Transverse colon (tissue), 4 donors: Measurements from ENCODE around the gene UMODL1. TPM values are rescaled to one million over a fixed set of nuclear protein-coding genes. Genes with fewer than 3 reads are reported as not detected.

Experiments
- DNase-seq: peaks from one replicate; pipeline ENCODE4 v3.0.0-alpha.2; 2019
- H3K27ac ChIP-seq, 4 donors: fragments of 200-600 bp; sonication (generic); 2 replicates each; pipeline ENCODE4 v1.5.1; 2016 to 2018; ENCODE audit warnings: inconsistent platforms in 4 of 4
- H3K27me3 ChIP-seq: fragments of 200-600 bp; sonication (generic); 2 replicates; pipeline ENCODE4 v1.5.1; 2017; ENCODE audit warnings: inconsistent platforms
- H3K36me3 ChIP-seq, 4 donors: fragments of 200-600 bp; sonication (generic); 2 replicates each; pipeline ENCODE4 v1.5.1; 2017 to 2019; ENCODE audit warnings: inconsistent platforms in 4 of 4
- H3K4me1 ChIP-seq, 4 donors: fragments of 200-600 bp; sonication (generic); 2 replicates each; pipeline ENCODE4 v1.5.1; 2017 to 2020; ENCODE audit warnings: inconsistent platforms in 4 of 4
- H3K4me3 ChIP-seq, 4 donors: fragments of 200-600 bp; sonication (generic); 1 replicate in 1 of 4; 2 replicates in 3 of 4; pipeline versions ENCODE4 v1.5.1 to v1.6.1; 2017 to 2019; ENCODE audit warnings: inconsistent platforms in 4 of 4
- H3K9me3 ChIP-seq, 2 donors: fragments of 200-600 bp; sonication (generic); 2 replicates each; pipeline ENCODE4 v1.5.1; 2017 to 2019; ENCODE audit warnings: inconsistent platforms in 2 of 2
- CTCF ChIP-seq, 5 experiments: fragments of 200-600 bp in 3 of 5; fragments of 450-650 bp in 2 of 5; sonication (generic) in 3 of 5; IDR thresholded peaks; 1 replicate in 2 of 5; 2 replicates in 3 of 5; pipeline ENCODE4 v1.5.1; 2016 to 2017; ENCODE audit warnings: antibody characterized with exemption in 5 of 5, inconsistent platforms in 3 of 5, mild to moderate bottlenecking in 2 of 5, moderate library complexity in 1 of 5
- EP300 ChIP-seq: sonication (generic); formaldehyde crosslinking; IDR thresholded peaks from one replicate; pipeline ENCODE4 v1.6.1; 2017; ENCODE audit warnings: antibody characterized with exemption, low read depth
- POLR2A ChIP-seq: fragments of 450-650 bp; IDR thresholded peaks from one replicate; pipeline ENCODE4 v1.6.1; 2016; ENCODE audit warnings: antibody characterized with exemption, mild to moderate bottlenecking, moderate library complexity
- POLR2AphosphoS5 ChIP-seq, 3 donors: sonication (generic); formaldehyde crosslinking; IDR thresholded peaks; one replicate each; pipeline ENCODE4 v1.6.1; 2016; ENCODE audit warnings: antibody characterized with exemption in 3 of 3
- WGBS, 2 donors: methylation state at CpG; one replicate each; pipeline ENCODE4 v1.1.5; 2018; ENCODE audit warnings: low coverage in 1 of 2; 5-methylcytosine and 5-hydroxymethylcytosine counted together
- in situ Hi-C, 4 donors: fragments of 200-750 bp; cut with MboI; loops; one replicate each; pipeline versions ENCODE4 v1.15.0 to v1.15.1; 2017; ENCODE audit warnings: low sequenced_read_pairs in 3 of 4, low pct_ligation_motif_present in 1 of 4, low pct_unique_long_range_greater_than_20kb in 1 of 4
- intact Hi-C: fragments of 100-400 bp; cut with DNase I; formaldehyde crosslinking; loops from one replicate; pipeline ENCODE4 v1.15.1; 2023; ENCODE audit warnings: low total_unique reads
- total RNA-seq, 4 donors: library from RNA; depleted of rRNA; stranded (reverse); fragments of >200 nt; gene quantifications; one replicate each; pipeline ENCODE4 v1.1.0, GENCODE V29; 2016

UMODL1 gene
- total RNA-seq, 4 donors from 2014 or later: 0.16 to 3.2 (median 0.68) TPM; not detected in 1

- peaks cover 0 to 3% (median 0%) of the 10 kb centered on the region in 4 donors for H3K4me1 ChIP-seq
- no peak for DNase-seq
- no peaks in the 10 kb centered on the region for H3K36me3 ChIP-seq
- no peak overlapping the region for H3K27ac ChIP-seq
- TF ChIP-seq POLR2AphosphoS5 (IDR thresholded peaks at IDR 0.05) (no peak), EP300 (no peak), POLR2A (no peak), CTCF (IDR thresholded peaks at IDR 0.05) (no peak)
- peaks cover 48% of the 10 kb centered on the region for H3K27me3 ChIP-seq
- H3K9me3 ChIP-seq: no peaks in the 10 kb centered on the region
- intact Hi-C loops: no loop called here
- no peak overlapping the region for H3K4me3 ChIP-seq
- in situ Hi-C loops: loop anchor here (10.0 to 25.0 kb wide), 5 partner anchors 186 to 511 kb away; no protein-coding TSS in a partner anchor
- WGBS, 2 donors: 58% methylated on average over 13 of the region's 13 CpGs; no CpG with 5 or more reads in 1 of the 2 donors
These were observed 51.7 kb downstream of the UMODL1 start for GRCh38 chr21:42122808-42123207.

- WGBS, 2 donors: 88 to 89% methylated on average over 8 to 13 of the region's 14 CpGs
- TF ChIP-seq POLR2A: no peak
- TF ChIP-seq CTCF (IDR thresholded peaks at IDR 0.05): no peak
- no peak for TF ChIP-seq EP300
- TF ChIP-seq POLR2AphosphoS5 (IDR thresholded peaks at IDR 0.05): no peak
- peaks cover 0 to 3% (median 0%) of the 10 kb centered on the region in 4 donors for H3K4me1 ChIP-seq
- no peaks in the 10 kb centered on the region for H3K36me3 ChIP-seq
- no peak overlapping the region for H3K27ac ChIP-seq
- H3K9me3 ChIP-seq: no peaks in the 10 kb centered on the region
- no peak overlapping the region for H3K4me3 ChIP-seq
- peaks cover 44% of the 10 kb centered on the region for H3K27me3 ChIP-seq
- no peak for DNase-seq
- in situ Hi-C loops (loop anchor here (10.0 to 25.0 kb wide), 5 partner anchors 186 to 511 kb away; no protein-coding TSS in a partner anchor), intact Hi-C loops (no loop called here)
These were observed 52.2 kb downstream of the UMODL1 start for GRCh38 chr21:42123219-42123908.

- DNase-seq: no peak
- Histone ChIP-seq H3K27ac (no peak overlapping the region), H3K9me3 (no peaks in the 10 kb centered on the region), H3K4me3 (no peak overlapping the region), H3K27me3 (peaks cover 41% of the 10 kb centered on the region), H3K36me3 (no peaks in the 10 kb centered on the region), H3K4me1 (peaks cover 0 to 3% (median 0%) of the 10 kb centered on the region in 4 donors)
- 92 to 100% methylated on average over 4 to 13 of the region's 13 CpGs for WGBS, 2 donors
- intact Hi-C loops: no loop called here
- TF ChIP-seq EP300 (no peak), CTCF (IDR thresholded peaks at IDR 0.05) (no peak), POLR2A (no peak), POLR2AphosphoS5 (IDR thresholded peaks at IDR 0.05) (no peak)
- in situ Hi-C loops: loop anchor here (10.0 to 25.0 kb wide), 5 partner anchors 187 to 512 kb away; no protein-coding TSS in a partner anchor
These were observed 53.0 kb downstream of the UMODL1 start for GRCh38 chr21:42124081-42124480.

- Histone ChIP-seq H3K27me3 (peaks cover 33% of the 10 kb centered on the region), H3K36me3 (no peaks in the 10 kb centered on the region), H3K9me3 (no peaks in the 10 kb centered on the region), H3K27ac (no peak overlapping the region), H3K4me1 (peaks cover 0 to 3% (median 0%) of the 10 kb centered on the region in 4 donors), H3K4me3 (no peak overlapping the region)
- in situ Hi-C loops: loop anchor here (10.0 to 25.0 kb wide), 5 partner anchors 188 to 513 kb away; no protein-coding TSS in a partner anchor
- TF ChIP-seq CTCF (IDR thresholded peaks at IDR 0.05) (no peak), POLR2A (no peak)
- WGBS, 2 donors: 84% methylated on average over 15 of the region's 19 CpGs; no CpG with 5 or more reads in 1 of the 2 donors
- intact Hi-C loops: no loop called here
- DNase-seq: no peak
These were observed 53.9 kb downstream of the UMODL1 start for GRCh38 chr21:42124826-42125570.
